ENCODE measurements around the gene C1QTNF9.

DNA sequence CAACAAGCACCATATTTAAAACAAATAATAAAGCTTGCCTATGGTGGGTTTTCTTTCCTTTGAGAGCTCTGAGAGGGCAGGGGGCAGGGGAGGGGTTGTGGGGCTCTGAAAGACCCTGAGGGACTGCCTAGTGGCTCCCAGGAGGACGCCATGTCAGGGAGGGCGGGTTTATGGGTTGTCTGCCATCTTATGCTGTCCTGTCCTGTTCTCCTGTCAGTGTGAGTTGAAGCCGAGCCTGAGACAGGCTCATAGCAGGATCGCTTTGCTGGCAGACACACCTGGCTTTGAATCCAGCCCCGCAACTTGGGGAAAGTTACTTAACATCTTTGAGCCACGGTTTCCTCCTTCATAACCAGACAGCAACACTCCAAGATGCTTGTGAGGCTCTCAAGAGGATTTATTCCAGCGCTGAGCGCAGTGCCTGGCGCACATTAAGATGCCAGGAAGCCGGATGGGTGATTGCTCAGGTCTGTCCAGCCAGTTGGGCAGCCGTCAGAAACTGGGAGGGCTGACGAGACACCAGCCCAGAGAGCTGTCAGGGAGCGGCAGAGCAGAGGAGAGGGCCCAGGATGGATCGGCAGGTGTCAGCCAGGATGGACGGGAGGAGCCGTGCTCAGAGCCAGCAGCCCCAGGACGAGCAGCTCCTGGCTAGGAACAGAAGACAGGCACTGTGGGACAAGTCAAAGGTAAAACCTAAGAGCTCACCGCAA, 36.8 kb upstream of the C1QTNF9 start:
- TF ChIP-seq POLR2AphosphoS5 (IDR thresholded peaks at IDR 0.05; ENCODE audit: low read depth, low read length) = no peak
- no peak for TF ChIP-seq CTCF (IDR thresholded peaks at IDR 0.05)
- TF ChIP-seq, protein P1, sequence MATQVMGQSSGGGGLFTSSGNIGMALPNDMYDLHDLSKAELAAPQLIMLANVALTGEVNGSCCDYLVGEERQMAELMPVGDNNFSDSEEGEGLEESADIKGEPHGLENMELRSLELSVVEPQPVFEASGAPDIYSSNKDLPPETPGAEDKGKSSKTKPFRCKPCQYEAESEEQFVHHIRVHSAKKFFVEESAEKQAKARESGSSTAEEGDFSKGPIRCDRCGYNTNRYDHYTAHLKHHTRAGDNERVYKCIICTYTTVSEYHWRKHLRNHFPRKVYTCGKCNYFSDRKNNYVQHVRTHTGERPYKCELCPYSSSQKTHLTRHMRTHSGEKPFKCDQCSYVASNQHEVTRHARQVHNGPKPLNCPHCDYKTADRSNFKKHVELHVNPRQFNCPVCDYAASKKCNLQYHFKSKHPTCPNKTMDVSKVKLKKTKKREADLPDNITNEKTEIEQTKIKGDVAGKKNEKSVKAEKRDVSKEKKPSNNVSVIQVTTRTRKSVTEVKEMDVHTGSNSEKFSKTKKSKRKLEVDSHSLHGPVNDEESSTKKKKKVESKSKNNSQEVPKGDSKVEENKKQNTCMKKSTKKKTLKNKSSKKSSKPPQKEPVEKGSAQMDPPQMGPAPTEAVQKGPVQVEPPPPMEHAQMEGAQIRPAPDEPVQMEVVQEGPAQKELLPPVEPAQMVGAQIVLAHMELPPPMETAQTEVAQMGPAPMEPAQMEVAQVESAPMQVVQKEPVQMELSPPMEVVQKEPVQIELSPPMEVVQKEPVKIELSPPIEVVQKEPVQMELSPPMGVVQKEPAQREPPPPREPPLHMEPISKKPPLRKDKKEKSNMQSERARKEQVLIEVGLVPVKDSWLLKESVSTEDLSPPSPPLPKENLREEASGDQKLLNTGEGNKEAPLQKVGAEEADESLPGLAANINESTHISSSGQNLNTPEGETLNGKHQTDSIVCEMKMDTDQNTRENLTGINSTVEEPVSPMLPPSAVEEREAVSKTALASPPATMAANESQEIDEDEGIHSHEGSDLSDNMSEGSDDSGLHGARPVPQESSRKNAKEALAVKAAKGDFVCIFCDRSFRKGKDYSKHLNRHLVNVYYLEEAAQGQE (IDR thresholded peaks at IDR 0.05; ENCODE audit: insufficient read depth in 1 of 2, low read depth in 2 of 2, low read length in 1 of 2) = no peak

Data from Panc1 (cell line).